Measurements from ENCODE around the gene MED12L. TPM values are rescaled to one million over a fixed set of nuclear protein-coding genes. Genes with fewer than 3 reads are reported as not detected.

Gene MED12L
- total RNA-seq, 1 donor from 2014 or later = 0.43 TPM

DNA sequence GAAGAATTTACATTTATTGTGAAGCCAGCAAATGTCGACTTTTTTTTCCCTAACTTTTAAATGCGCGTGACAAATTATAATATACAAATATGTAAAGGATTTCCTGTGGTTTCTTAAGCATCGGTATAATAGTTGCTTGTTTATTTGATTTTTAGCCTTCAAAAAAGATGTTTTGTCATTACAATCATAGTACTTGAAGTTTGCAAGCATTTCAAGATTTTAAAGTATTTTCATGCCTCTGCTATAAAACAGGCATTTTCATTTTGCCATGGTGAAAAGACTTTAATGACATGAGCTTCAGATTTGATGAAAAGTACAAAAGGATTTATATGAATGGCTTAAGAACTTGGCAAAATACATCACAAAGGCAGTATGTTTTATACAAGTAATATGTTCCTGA lies 308.5 kb downstream of the MED12L start:
- TF ChIP-seq, protein P1, sequence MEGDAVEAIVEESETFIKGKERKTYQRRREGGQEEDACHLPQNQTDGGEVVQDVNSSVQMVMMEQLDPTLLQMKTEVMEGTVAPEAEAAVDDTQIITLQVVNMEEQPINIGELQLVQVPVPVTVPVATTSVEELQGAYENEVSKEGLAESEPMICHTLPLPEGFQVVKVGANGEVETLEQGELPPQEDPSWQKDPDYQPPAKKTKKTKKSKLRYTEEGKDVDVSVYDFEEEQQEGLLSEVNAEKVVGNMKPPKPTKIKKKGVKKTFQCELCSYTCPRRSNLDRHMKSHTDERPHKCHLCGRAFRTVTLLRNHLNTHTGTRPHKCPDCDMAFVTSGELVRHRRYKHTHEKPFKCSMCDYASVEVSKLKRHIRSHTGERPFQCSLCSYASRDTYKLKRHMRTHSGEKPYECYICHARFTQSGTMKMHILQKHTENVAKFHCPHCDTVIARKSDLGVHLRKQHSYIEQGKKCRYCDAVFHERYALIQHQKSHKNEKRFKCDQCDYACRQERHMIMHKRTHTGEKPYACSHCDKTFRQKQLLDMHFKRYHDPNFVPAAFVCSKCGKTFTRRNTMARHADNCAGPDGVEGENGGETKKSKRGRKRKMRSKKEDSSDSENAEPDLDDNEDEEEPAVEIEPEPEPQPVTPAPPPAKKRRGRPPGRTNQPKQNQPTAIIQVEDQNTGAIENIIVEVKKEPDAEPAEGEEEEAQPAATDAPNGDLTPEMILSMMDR (IDR thresholded peaks at IDR 0.05) = no peak
- Histone ChIP-seq H3K27me3 (no peaks in the 10 kb centered on the region), H3K27ac (no peak overlapping the region), H3K4me3 (no peak overlapping the region), H3K4me1 (no peaks in the 10 kb centered on the region), H3K9me3 (no peaks in the 10 kb centered on the region), H3K36me3 (no peaks in the 10 kb centered on the region)
- intact Hi-C loops (cut with DNase I) = no loop called here
- no peak for DNase-seq (ENCODE audit: low spot score in 2 of 2)

DNA sequence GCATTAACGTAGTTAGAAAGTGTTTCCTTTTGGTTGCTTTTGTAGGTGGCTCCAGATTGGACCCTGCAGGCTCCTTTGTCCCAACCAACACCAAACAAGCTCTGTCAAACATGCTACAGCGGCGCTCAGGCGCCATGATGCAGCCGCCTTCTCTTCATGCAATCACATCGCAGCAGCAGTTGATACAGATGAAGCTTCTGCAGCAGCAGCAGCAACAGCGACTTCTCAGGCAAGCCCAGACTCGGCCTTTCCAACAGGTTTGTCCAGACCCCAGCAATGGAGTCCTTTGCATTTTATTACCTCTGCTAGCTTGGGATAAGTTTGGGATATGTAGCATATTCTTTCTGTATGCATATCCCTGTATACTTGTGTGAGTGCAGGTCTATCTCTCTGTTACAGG lies 309.1 kb downstream of the MED12L start:
- intact Hi-C loops (cut with DNase I) = no loop called here
- no peaks in the 10 kb centered on the region for H3K4me1 ChIP-seq
- no peaks in the 10 kb centered on the region for H3K9me3 ChIP-seq
- no peak overlapping the region for H3K4me3 ChIP-seq
- DNase-seq (ENCODE audit: low spot score in 2 of 2) = no peak
- no peaks in the 10 kb centered on the region for H3K36me3 ChIP-seq
- H3K27ac ChIP-seq = no peak overlapping the region
- no peaks in the 10 kb centered on the region for H3K27me3 ChIP-seq
- TF ChIP-seq, protein P1 (IDR thresholded peaks at IDR 0.05) = no peak

DNA sequence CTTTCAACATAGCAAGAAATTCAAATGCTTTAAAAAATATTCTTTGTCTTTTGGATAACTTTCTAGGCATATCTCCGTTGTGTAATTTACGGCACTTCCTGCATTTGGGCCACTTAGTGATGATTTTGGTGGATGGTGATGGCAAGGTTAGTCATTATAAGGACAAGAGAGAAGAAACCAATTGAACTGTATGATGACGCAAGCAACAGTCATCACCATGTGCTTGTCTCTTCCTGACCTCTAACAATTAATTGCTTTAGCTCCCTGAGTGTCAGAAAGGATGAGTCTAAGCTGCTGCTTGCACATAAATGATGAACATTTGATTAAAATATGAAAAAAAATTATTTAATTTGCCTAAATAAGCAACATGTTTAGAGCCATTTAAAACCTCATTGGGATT lies 310.3 kb downstream of the MED12L start:
- H3K4me1 ChIP-seq = no peaks in the 10 kb centered on the region
- intact Hi-C loops (cut with DNase I) = no loop called here

DNA sequence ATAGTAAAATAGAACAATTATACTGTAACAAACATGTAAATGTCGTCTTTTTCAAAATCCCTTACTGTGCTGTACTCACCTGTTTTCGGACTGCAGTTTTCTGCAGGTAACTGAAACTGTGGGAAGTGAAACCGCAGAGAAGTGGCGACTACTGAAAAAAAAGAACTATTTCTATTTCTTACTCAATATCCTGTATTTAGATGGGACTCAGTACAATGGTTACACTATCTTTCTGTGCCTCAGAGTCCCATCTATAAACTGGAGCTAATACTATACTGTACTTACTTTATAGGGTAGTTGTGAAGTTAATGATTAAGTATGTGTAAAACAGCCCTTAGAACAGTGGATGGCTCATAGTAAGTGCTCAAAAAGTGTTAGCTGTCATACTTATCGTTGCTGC lies 313.4 kb downstream of the MED12L start:
- no peaks in the 10 kb centered on the region for H3K27me3 ChIP-seq
- H3K4me3 ChIP-seq = no peak overlapping the region
- H3K4me1 ChIP-seq = no peaks in the 10 kb centered on the region
- H3K27ac ChIP-seq = no peak overlapping the region
- no peaks in the 10 kb centered on the region for H3K9me3 ChIP-seq
- intact Hi-C loops (cut with DNase I) = no loop called here
- no peaks in the 10 kb centered on the region for H3K36me3 ChIP-seq
- no peak for DNase-seq (ENCODE audit: low spot score in 2 of 2)
- TF ChIP-seq, protein P1 (IDR thresholded peaks at IDR 0.05) = no peak

More for the DNA sequence above, 310.3 kb downstream of the MED12L start:
- no peak overlapping the region for H3K27ac ChIP-seq
- no peaks in the 10 kb centered on the region for H3K9me3 ChIP-seq
- H3K27me3 ChIP-seq = no peaks in the 10 kb centered on the region
- DNase-seq (ENCODE audit: low spot score in 2 of 2) = no peak
- no peaks in the 10 kb centered on the region for H3K36me3 ChIP-seq
- TF ChIP-seq, protein P1 (IDR thresholded peaks at IDR 0.05) = no peak
- H3K4me3 ChIP-seq = no peak overlapping the region

DNA sequence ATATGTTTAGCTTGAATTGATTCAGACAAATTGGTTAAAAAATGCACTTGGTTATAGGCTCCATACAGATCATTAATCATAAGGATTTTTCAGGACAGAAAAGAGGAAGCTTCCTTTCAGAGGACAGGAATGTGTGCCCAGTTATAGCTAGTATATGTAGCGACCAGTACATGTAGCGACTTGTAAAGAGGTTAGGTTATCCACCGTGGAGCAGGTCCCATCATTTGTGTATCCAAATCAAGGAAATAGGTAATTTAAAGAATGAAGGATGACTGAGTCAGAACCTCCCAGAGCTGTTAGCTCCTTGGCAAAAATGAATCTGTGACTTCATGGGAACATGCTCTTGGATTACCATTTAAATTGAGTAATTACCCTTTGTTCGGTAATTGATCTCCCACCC lies 314.9 kb downstream of the MED12L start:
- Histone ChIP-seq H3K27ac (no peak overlapping the region), H3K4me1 (no peaks in the 10 kb centered on the region), H3K4me3 (no peak overlapping the region), H3K9me3 (no peaks in the 10 kb centered on the region), H3K36me3 (no peaks in the 10 kb centered on the region), H3K27me3 (no peaks in the 10 kb centered on the region)
- TF ChIP-seq, protein P1 (IDR thresholded peaks at IDR 0.05) = no peak
- intact Hi-C loops (cut with DNase I) = no loop called here
- DNase-seq (ENCODE audit: low spot score in 2 of 2) = no peak

DNA sequence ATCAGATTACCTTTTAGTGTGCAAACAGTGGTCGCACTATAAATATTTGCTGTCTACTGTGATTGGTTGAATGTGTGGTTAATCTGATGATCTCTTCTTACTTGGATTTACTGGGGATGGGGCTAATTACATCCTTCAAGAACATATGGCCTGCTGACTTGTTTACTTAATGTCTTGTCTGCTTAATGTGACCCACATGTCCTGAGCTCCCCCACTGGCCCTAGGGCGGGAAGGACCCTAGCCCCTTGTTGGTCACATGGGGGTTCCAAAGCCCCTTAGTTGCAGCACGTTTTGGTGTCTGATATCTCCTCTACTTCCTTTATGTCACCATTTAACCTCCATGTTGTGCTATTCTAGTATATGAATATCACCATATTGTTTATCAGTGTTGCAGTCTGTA lies 316.9 kb downstream of the MED12L start:
- Histone ChIP-seq H3K4me1 (no peaks in the 10 kb centered on the region), H3K4me3 (no peak overlapping the region), H3K9me3 (no peaks in the 10 kb centered on the region), H3K27ac (no peak overlapping the region), H3K36me3 (no peaks in the 10 kb centered on the region), H3K27me3 (no peaks in the 10 kb centered on the region)
- intact Hi-C loops (cut with DNase I) = no loop called here
- TF ChIP-seq, protein P1 (IDR thresholded peaks at IDR 0.05) = no peak
- DNase-seq (ENCODE audit: low spot score in 2 of 2) = no peak
